ENCODE data around the gene CD34. TPM values are rescaled to one million over a fixed set of nuclear protein-coding genes. Genes with fewer than 3 reads are reported as not detected.

The CD34 gene
- total and polyA plus RNA-seq, 8 donors: 3.2 to 31.2 (median 11.6) TPM

DNA sequence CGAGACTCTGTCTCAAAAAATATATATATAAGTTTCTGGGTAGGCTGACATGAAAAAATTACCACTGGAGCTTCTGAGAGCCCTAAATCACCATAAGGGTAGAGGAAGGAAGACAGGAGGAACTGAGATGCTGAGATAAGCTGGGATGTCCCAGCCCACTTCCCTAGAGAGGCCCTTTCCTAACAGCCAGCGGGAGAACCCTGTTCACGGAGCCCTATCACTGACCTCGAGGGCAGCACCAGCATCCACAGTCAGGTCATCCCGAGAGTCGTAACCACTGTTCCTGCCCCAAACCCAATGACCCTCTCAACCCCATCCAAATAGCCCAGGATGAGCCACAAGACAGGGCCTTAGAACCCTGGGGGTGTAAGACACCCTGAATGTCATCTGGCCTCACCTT lies 77.5 kb downstream of the CD34 start:
- no peak for DNase-seq
- intact Hi-C loops (cut with DNase I; ENCODE audit: low total_unique reads): loop anchor here (5.0 kb wide), 1 partner anchor 34 kb away; no protein-coding TSS in a partner anchor
- Histone ChIP-seq H3K9me3 (no peaks in the 10 kb centered on the region), H3K27me3 (no peaks in the 10 kb centered on the region), H3K4me3 (no peak overlapping the region), H3K27ac (peak overlapping the region in 4 of 5 donors; percentile 23 to 98 (median 97)), H3K36me3 (peaks cover 0 to 7% (median 0%) of the 10 kb centered on the region in 4 donors), H3K4me1 (peaks cover 58 to 100% (median 77%) of the 10 kb centered on the region in 4 donors)
- WGBS, 5 donors: 68 to 94% (median 82%) methylated on average over 6 of the region's 6 CpGs
- TF ChIP-seq POLR2A (IDR thresholded peaks at IDR 0.05): no peak
- TF ChIP-seq EP300 (IDR thresholded peaks at IDR 0.05): no peak
- TF ChIP-seq, protein P1, sequence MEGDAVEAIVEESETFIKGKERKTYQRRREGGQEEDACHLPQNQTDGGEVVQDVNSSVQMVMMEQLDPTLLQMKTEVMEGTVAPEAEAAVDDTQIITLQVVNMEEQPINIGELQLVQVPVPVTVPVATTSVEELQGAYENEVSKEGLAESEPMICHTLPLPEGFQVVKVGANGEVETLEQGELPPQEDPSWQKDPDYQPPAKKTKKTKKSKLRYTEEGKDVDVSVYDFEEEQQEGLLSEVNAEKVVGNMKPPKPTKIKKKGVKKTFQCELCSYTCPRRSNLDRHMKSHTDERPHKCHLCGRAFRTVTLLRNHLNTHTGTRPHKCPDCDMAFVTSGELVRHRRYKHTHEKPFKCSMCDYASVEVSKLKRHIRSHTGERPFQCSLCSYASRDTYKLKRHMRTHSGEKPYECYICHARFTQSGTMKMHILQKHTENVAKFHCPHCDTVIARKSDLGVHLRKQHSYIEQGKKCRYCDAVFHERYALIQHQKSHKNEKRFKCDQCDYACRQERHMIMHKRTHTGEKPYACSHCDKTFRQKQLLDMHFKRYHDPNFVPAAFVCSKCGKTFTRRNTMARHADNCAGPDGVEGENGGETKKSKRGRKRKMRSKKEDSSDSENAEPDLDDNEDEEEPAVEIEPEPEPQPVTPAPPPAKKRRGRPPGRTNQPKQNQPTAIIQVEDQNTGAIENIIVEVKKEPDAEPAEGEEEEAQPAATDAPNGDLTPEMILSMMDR (IDR thresholded peaks at IDR 0.05): no peak
- TF ChIP-seq POLR2AphosphoS5 (IDR thresholded peaks at IDR 0.05): no peak

DNA sequence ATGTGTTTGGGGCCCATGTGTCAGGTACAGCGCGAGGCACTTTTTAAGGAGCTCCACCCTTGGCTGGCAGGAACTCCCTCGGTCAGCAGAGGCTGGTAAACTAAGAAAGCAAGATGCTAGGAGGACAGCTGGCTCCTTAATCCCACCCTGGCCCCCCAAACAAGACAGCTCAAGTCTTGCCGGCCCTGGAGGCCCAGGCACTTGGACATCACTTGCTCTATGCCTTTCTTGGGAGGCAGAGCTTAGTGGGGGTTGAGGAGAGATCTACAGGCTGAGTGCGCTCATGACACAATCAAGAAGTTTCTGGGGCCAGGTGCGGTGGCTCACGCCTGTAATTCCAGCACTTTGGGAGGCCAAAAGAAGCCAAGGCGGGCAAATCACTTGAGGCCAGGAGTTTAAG lies 78.1 kb downstream of the CD34 start:
- H3K36me3 ChIP-seq: peaks cover 0 to 7% (median 0%) of the 10 kb centered on the region in 4 donors
- DNase-seq: no peak
- no peak for TF ChIP-seq POLR2AphosphoS5 (IDR thresholded peaks at IDR 0.05)
- no peak for TF ChIP-seq EP300 (IDR thresholded peaks at IDR 0.05)
- TF ChIP-seq, protein P1 (IDR thresholded peaks at IDR 0.05): no peak
- no peak for TF ChIP-seq POLR2A (IDR thresholded peaks at IDR 0.05)
- H3K27ac ChIP-seq: peak overlapping the region in 4 of 5 donors; percentile 20 to 98 (median 97)
- H3K4me3 ChIP-seq: no peak overlapping the region
- H3K4me1 ChIP-seq: peaks cover 58 to 100% (median 77%) of the 10 kb centered on the region in 4 donors
- intact Hi-C loops (cut with DNase I; ENCODE audit: low total_unique reads): loop anchor here (5.0 kb wide), 1 partner anchor 35 kb away; no protein-coding TSS in a partner anchor
- H3K9me3 ChIP-seq: no peaks in the 10 kb centered on the region
- 87 to 95% (median 88%) methylated on average over 8 of the region's 8 CpGs for WGBS, 5 donors
- H3K27me3 ChIP-seq: no peaks in the 10 kb centered on the region

DNA sequence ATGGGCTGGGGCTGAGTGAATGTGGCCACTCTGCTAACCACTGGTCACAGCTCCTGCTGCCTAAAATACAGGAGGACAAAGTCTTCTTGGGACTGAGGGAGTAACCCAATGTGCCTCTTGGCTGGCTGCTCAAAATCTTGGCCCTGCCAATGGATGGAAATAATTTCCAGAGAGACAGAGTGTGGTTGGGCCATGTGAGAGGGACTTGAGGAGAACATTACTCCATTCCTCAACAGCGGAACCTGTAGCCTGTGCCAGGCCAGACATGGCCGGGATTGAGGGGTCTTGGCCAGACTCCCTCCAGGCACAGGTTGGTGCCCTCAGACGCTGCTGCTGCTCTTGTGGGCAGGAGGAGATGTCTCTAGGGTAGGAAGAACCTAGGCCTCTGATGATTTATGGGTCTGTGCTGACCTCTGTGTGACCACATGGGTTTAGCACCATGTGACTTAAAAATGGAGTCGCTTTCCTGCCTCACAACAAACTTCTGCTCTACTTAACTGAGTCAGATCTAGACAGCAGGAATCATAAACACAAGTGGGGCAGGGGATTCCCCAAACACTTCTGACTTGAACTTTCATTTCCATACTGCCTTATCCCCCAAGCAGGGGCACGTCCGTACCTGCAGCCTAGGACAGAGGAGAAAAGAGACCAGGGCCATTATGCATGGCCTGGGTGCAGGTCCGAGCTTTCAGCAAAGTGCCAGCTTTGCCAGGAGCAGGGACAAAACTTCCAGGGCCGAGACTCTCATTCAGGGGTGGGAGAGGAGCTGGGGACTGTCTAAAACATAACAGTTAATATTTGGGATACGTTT lies 79.2 kb downstream of the CD34 start:
- DNase-seq: peak in 1 of 2 donors; percentile 36
- peak overlapping the region; percentile 45 to 98 (median 97) for H3K27ac ChIP-seq
- intact Hi-C loops (cut with DNase I; ENCODE audit: low total_unique reads): loop anchor here (5.0 kb wide), 1 partner anchor 36 kb away; no protein-coding TSS in a partner anchor
- TF ChIP-seq EP300 (IDR thresholded peaks at IDR 0.05): no peak
- no peak for TF ChIP-seq POLR2AphosphoS5 (IDR thresholded peaks at IDR 0.05)
- no peak for TF ChIP-seq POLR2A (IDR thresholded peaks at IDR 0.05)
- TF ChIP-seq, protein P1 (IDR thresholded peaks at IDR 0.05): no peak
- 53 to 70% (median 65%) methylated on average over 8 to 9 of the region's 9 CpGs for WGBS, 5 donors
- H3K4me1 ChIP-seq: peaks cover 63 to 100% (median 77%) of the 10 kb centered on the region in 4 donors
- H3K27me3 ChIP-seq: no peaks in the 10 kb centered on the region
- H3K9me3 ChIP-seq: no peaks in the 10 kb centered on the region
- H3K4me3 ChIP-seq: no peak overlapping the region
- H3K36me3 ChIP-seq: peaks cover 0 to 5% (median 0%) of the 10 kb centered on the region in 4 donors

Other genes starting within 250 kb of the CD34 start
- 100 to 1,000 TPM in 3 of 5 donors, 10 to 100 TPM in 2; 31.5 to 424 (median 102) TPM for gene CD46, start 159.1 kb downstream of the CD34 start, total RNA-seq
- 100 to 1,000 TPM in 1 of 3 donors, 10 to 100 TPM in 2; 25.2 to 104 (median 69.3) TPM for gene CD46, start 159.1 kb downstream of the CD34 start, polyA plus RNA-seq

Measured in stomach (tissue), 9 donors.